DND-41 (cell line): ENCODE measurements around the gene WDR43.

ENCODE experiments used
- ATAC-seq: fragments of 200-7000 bp; cut with Tn5 transposase; 3 replicates; pipeline ENCODE4 v1.9.1; 2021; ENCODE audit warnings: low read depth; ENCODE audit not compliant: insufficient read depth
- DNase-seq: peaks from one replicate; pipeline ENCODE4 v3.0.0-alpha.2; 2020
- H2AFZ ChIP-seq: 2 replicates; pipeline ENCODE4 v1.6.0; 2012; ENCODE audit warnings: low read depth, low read length
- H3K27ac ChIP-seq: 2 replicates; pipeline ENCODE4 v1.5.1; 2012; ENCODE audit warnings: low read length, inconsistent platforms
- H3K27me3 ChIP-seq: fragments of 200-600 bp; sonication (generic); 2 replicates; pipeline ENCODE4 v1.6.0; 2012; ENCODE audit warnings: low read length, mild to moderate bottlenecking, inconsistent platforms; ENCODE audit not compliant: insufficient read depth, poor library complexity
- H3K36me3 ChIP-seq: 2 replicates; pipeline ENCODE4 v1.5.1; 2012; ENCODE audit warnings: low read length, inconsistent platforms; ENCODE audit not compliant: insufficient read depth
- H3K4me1 ChIP-seq: 2 replicates; pipeline ENCODE4 v1.5.1; 2012; ENCODE audit warnings: mild to moderate bottlenecking, low read length; ENCODE audit not compliant: insufficient read depth
- H3K4me2 ChIP-seq: 2 replicates; pipeline ENCODE4 v1.6.0; 2012; ENCODE audit warnings: mild to moderate bottlenecking, moderate library complexity, low read length, inconsistent platforms; ENCODE audit not compliant: insufficient read depth
- H3K4me3 ChIP-seq, 2 experiments: fragments of 200-600 bp in 1 of 2; shearing (Covaris generic) in 1 of 2; 2 replicates each; pipeline ENCODE4 v1.5.1; 2012 to 2016; ENCODE audit warnings: inconsistent platforms in 2 of 2, low read length in 2 of 2, mild to moderate bottlenecking in 2 of 2, low read depth in 1 of 2, moderate library complexity in 1 of 2
- H3K79me2 ChIP-seq: 2 replicates; pipeline ENCODE4 v1.6.0; 2012; ENCODE audit warnings: low read length, inconsistent platforms; ENCODE audit not compliant: insufficient read depth
- H3K9ac ChIP-seq: 2 replicates; pipeline ENCODE4 v1.6.0; 2012; ENCODE audit warnings: low read depth, mild to moderate bottlenecking, inconsistent platforms, low read length, moderate library complexity
- H3K9me3 ChIP-seq: 2 replicates; pipeline ENCODE4 v1.5.1; 2012; ENCODE audit warnings: low read length, moderate library complexity, mild to moderate bottlenecking, inconsistent platforms; ENCODE audit not compliant: insufficient read depth, severe bottlenecking
- H4K20me1 ChIP-seq: 2 replicates; pipeline ENCODE4 v1.6.0; 2012; ENCODE audit warnings: low read length; ENCODE audit not compliant: insufficient read depth
- CTCF ChIP-seq: IDR thresholded peaks from 2 replicates; pipeline ENCODE4 v1.5.1; 2012; ENCODE audit warnings: borderline replicate concordance, low read length, moderate library complexity, mild to moderate bottlenecking; ENCODE audit not compliant: poor library complexity, severe bottlenecking; ENCODE audit errors: extremely low read depth
- EZH2 ChIP-seq: IDR thresholded peaks from 3 replicates; pipeline ENCODE4 v1.6.1; 2012; ENCODE audit warnings: borderline replicate concordance, low read depth, mild to moderate bottlenecking, moderate library complexity, low read length, inconsistent platforms; ENCODE audit not compliant: severe bottlenecking

WDR43 gene

GRCh38 chr2:28950941-28951630, 56.6 kb downstream of the WDR43 start:
- no peak for ATAC-seq
- H3K4me2 ChIP-seq, result no peak overlapping the region
- no peak overlapping the region for H3K9ac ChIP-seq
- no peak overlapping the region for H3K4me3 ChIP-seq
- DNase-seq, result no peak
- no peak for TF ChIP-seq EZH2
- TF ChIP-seq CTCF, result no peak
- H4K20me1 ChIP-seq, result peaks cover 14% of the 10 kb centered on the region; the same call in 1 of the 2 replicates
- H3K9me3 ChIP-seq, result no peaks in the 10 kb centered on the region
- no peaks in the 10 kb centered on the region for H3K79me2 ChIP-seq
- H3K27me3 ChIP-seq, result no peaks in the 10 kb centered on the region
- H3K27ac ChIP-seq, result no peak overlapping the region
- H2AFZ ChIP-seq, result no peak overlapping the region
- no peaks in the 10 kb centered on the region for H3K4me1 ChIP-seq
- H3K36me3 ChIP-seq, result peaks cover 29% of the 10 kb centered on the region

DNA sequence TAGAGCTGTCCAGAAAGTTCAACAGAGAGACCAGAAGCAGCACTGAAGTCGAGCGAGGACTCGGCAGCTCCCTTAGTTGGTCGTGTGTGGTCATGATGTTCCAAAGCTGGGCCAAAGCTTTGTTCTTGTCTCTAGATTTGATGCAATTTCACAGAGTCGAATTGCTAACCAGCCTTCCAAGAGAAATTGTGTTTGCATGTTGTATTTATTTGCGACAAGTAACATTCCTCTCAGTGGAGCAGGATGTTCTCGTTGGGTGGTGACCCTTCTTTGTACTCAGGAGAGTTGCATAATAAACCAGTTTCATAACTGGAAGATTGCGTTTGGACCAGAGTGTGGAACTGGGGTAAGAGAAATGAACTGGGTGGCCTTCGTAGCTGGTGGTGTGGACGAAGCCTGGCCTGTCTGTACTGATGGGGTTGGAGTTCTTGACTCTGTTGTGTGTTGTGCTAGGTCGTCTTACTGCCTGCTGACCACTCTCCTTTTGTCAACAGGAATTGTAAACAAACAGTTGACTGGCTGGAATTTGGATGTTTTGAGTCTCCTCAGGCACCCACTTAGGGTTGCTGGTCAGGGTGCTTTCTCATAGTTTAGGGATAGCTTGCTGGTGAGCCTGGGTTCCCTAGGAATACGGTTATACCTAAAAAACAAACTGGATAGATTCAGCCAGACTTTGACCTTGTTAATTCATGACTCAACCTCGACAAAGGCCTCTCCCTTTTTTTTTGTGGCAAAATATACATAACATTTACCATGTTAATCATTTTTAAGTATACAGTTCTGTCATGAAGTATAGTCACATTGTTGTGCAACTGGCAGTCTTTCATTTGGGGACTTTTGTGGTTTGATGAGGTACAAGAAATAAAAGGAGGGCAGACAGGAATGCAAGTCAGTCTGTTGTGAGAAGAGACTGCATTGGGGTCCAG, 57.7 kb downstream of the WDR43 start:
- Histone ChIP-seq H3K79me2 (no peaks in the 10 kb centered on the region), H3K36me3 (peaks cover 18% of the 10 kb centered on the region), H3K4me3 (no peak overlapping the region), H3K4me2 (no peak overlapping the region), H3K9ac (no peak overlapping the region), H3K27me3 (no peaks in the 10 kb centered on the region), H3K9me3 (no peaks in the 10 kb centered on the region), H3K4me1 (no peaks in the 10 kb centered on the region), H3K27ac (no peak overlapping the region), H4K20me1 (peaks cover 14% of the 10 kb centered on the region; the same call in 1 of the 2 replicates), H2AFZ (no peak overlapping the region)
- TF ChIP-seq CTCF (no peak), EZH2 (no peak)
- DNase-seq (no peak), ATAC-seq (no peak)

DNA sequence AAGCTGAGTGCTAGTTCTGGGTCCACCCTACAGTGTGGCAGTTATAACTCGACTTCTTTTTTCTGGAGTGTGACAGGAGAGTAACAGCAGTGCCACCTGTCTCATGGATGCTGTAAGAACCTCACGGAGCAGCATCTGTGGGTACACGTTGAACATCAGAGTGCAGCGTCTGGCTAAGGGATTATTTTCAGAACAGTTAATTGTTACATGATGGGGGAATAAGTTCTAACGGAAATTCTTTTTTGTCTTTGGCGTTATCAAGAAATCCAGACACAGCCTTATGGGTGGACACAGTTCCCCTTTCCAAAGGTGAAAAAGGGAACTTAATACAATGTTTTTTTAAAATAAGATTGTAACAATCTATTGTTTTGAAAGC, 58.4 kb downstream of the WDR43 start:
- H3K4me2 ChIP-seq, result no peak overlapping the region

More for the DNA sequence above, 58.4 kb downstream of the WDR43 start:
- DNase-seq (no peak), ATAC-seq (no peak)
- Histone ChIP-seq H3K4me1 (no peaks in the 10 kb centered on the region), H3K9me3 (no peaks in the 10 kb centered on the region), H3K79me2 (no peaks in the 10 kb centered on the region), H2AFZ (no peak overlapping the region), H4K20me1 (peaks cover 14% of the 10 kb centered on the region; the same call in 1 of the 2 replicates), H3K27ac (no peak overlapping the region), H3K4me3 (no peak overlapping the region), H3K27me3 (no peaks in the 10 kb centered on the region), H3K36me3 (peaks cover 14% of the 10 kb centered on the region), H3K9ac (no peak overlapping the region)
- no peak for TF ChIP-seq EZH2
- peak; percentile 18 for TF ChIP-seq CTCF
